ENCODE results near the gene CASP10.

- no peak for TF ChIP-seq POLR2A (IDR thresholded peaks at IDR 0.05)
- TF ChIP-seq POLR2AphosphoS5 (IDR thresholded peaks at IDR 0.05) = no peak
Observed at GRCh38 chr2:201223089-201224073, 40.4 kb downstream of the CASP10 start.

Measured in stomach (tissue), 4 donors.